HepG2 (cell line): ENCODE results near the gene ALS2. TPM values are rescaled to one million over a fixed set of nuclear protein-coding genes. Genes with fewer than 3 reads are reported as not detected.

Experiments used
- ATAC-seq: fragments of 200-7000 bp; cut with Tn5 transposase; 3 replicates; pipeline ENCODE4 v1.9.1; 2020; ENCODE audit warnings: mild to moderate bottlenecking, moderate library complexity
- BruUV-seq: library from RNA; stranded (reverse); fragments of 400-500 nt; replicated peaks from 2 replicates; lab custom pipeline; 2021; lab: Mats Ljungman, UMichigan
- CTCF ChIA-PET: fragments of 300-600 bp; formaldehyde crosslinking; extraction: SDS; loops from one replicate; lab custom pipeline; 2021; ENCODE audit warnings: low total read pairs, inconsistent platforms, low intra/inter-chr PET ratio; lab: Yijun Ruan, JAX
- POLR2A ChIA-PET: fragments of 350-600 bp; sonication (Branson Sonifier 250); formaldehyde crosslinking; loops from one replicate; lab custom pipeline; 2020; ENCODE audit warnings: antibody characterized with exemption, inconsistent platforms; lab: Yijun Ruan, JAX
- DNase-seq: peaks from one replicate; pipeline ENCODE4 v3.0.0-alpha.2; 2015; ENCODE audit warnings: low spot score
- FAIRE-seq: peaks from 3 replicates; lab custom pipeline; 2011; peaks lifted over from hg19 to GRCh38; lab: Jason Lieb, UNC
- H2AFZ ChIP-seq: one replicate; pipeline ENCODE4 v1.6.1; 2011; ENCODE audit warnings: low read length, inconsistent platforms
- H3K27ac ChIP-seq: fragments of 300-600 bp; 3 replicates; pipeline ENCODE4 v1.8.0; 2011; ENCODE audit warnings: mixed run types, mild to moderate bottlenecking, mixed read lengths, low read length, inconsistent platforms; ENCODE audit not compliant: insufficient read depth; ENCODE audit errors: extremely low read length
- H3K27me3 ChIP-seq, 2 experiments: fragments of 200-600 bp in 1 of 2; 2 replicates in 1 of 2; 3 replicates in 1 of 2; pipeline versions ENCODE4 v1.6.0 to v1.8.0; 2011; ENCODE audit warnings: low read length in 2 of 2, mild to moderate bottlenecking in 2 of 2, moderate library complexity in 2 of 2, inconsistent platforms in 1 of 2; ENCODE audit not compliant: insufficient read depth in 2 of 2, control insufficient read depth in 1 of 2
- H3K36me3 ChIP-seq, 2 experiments: fragments of 200-600 bp in 1 of 2; replicated peaks in 1 of 2; 2 replicates in 1 of 2; 3 replicates in 1 of 2; pipeline versions ENCODE4 v1.5.1 to v1.8.0; 2011; ENCODE audit warnings: low read length in 2 of 2, inconsistent platforms in 1 of 2; ENCODE audit not compliant: insufficient read depth in 2 of 2, control insufficient read depth in 1 of 2
- H3K4me1 ChIP-seq: 2 replicates; pipeline ENCODE4 v1.5.1; 2012; ENCODE audit warnings: low read length, inconsistent platforms; ENCODE audit not compliant: insufficient read depth
- H3K4me2 ChIP-seq: 2 replicates; pipeline ENCODE4 v1.6.0; 2011; ENCODE audit warnings: low read depth, low read length, inconsistent platforms
- H3K4me3 ChIP-seq, 3 experiments: fragments of 200-600 bp in 1 of 3; sonication (generic), shearing (Covaris generic) in 1 of 3; replicated peaks in 1 of 3; 2 replicates each; pipeline ENCODE4 v1.5.1; 2011 to 2016; ENCODE audit warnings: low read length in 3 of 3, inconsistent platforms in 2 of 3, low read depth in 2 of 3, mild to moderate bottlenecking in 2 of 3, control low read depth in 1 of 3, mixed read lengths in 1 of 3; ENCODE audit not compliant: insufficient read depth in 1 of 3
- H3K79me2 ChIP-seq: one replicate; pipeline ENCODE4 v1.6.1; 2011; ENCODE audit warnings: low read length, inconsistent platforms; ENCODE audit not compliant: insufficient read depth
- H3K9ac ChIP-seq: 2 replicates; pipeline ENCODE4 v1.6.0; 2011; ENCODE audit warnings: mild to moderate bottlenecking, low read depth, low read length, inconsistent platforms; ENCODE audit not compliant: insufficient read depth
- H3K9me3 ChIP-seq: 2 replicates; pipeline ENCODE4 v1.5.1; 2012; ENCODE audit warnings: mild to moderate bottlenecking, low read length
- H4K20me1 ChIP-seq: 2 replicates; pipeline ENCODE4 v1.6.0; 2011; ENCODE audit warnings: inconsistent platforms, mild to moderate bottlenecking, low read length, moderate library complexity; ENCODE audit not compliant: insufficient read depth
- CEBPB ChIP-seq: IDR thresholded peaks from 2 replicates; pipeline ENCODE4 v1.6.1; 2011; ENCODE audit warnings: low read depth, low read length, improper control_type of control experiment, borderline replicate concordance
- JUND ChIP-seq: sonication (generic); formaldehyde crosslinking; IDR thresholded peaks from 2 replicates; pipeline ENCODE4 v1.8.0; 2022; ENCODE audit warnings: mild to moderate bottlenecking, missing genetic modification reagents
- KLF13 ChIP-seq: sonication (generic); formaldehyde crosslinking; IDR thresholded peaks from 2 replicates; pipeline ENCODE4 v1.4.0; 2020; ENCODE audit warnings: mild to moderate bottlenecking, missing genetic modification reagents
- MTA3 ChIP-seq: sonication (generic); formaldehyde crosslinking; IDR thresholded peaks from 2 replicates; pipeline ENCODE4 v1.4.0; 2020; ENCODE audit warnings: missing genetic modification reagents
- MXI1 ChIP-seq: IDR thresholded peaks from 3 replicates; pipeline ENCODE4 v1.6.1; 2012; ENCODE audit warnings: low read depth, low read length, inconsistent platforms, borderline replicate concordance
- NFATC3 ChIP-seq: sonication (generic); formaldehyde crosslinking; IDR thresholded peaks from 2 replicates; pipeline ENCODE4 v1.5.1; 2020; ENCODE audit warnings: mild to moderate bottlenecking, missing genetic modification reagents
- SMAD9 ChIP-seq: sonication (generic); formaldehyde crosslinking; IDR thresholded peaks from 2 replicates; pipeline ENCODE4 v1.5.1; 2020; ENCODE audit warnings: mild to moderate bottlenecking, missing genetic modification reagents
- TRAFD1 ChIP-seq: sonication (generic); formaldehyde crosslinking; IDR thresholded peaks from 2 replicates; pipeline ENCODE4 v1.5.1; 2020; ENCODE audit warnings: missing genetic modification reagents, mild to moderate bottlenecking, borderline replicate concordance
- ZNF335 ChIP-seq: sonication (generic); formaldehyde crosslinking; IDR thresholded peaks from 2 replicates; pipeline ENCODE4 v1.4.0; 2020; ENCODE audit warnings: missing genetic modification reagents
- ZNF362 ChIP-seq: sonication (generic); formaldehyde crosslinking; IDR thresholded peaks from 2 replicates; pipeline ENCODE4 v1.4.0; 2020; ENCODE audit warnings: missing genetic modification reagents, mild to moderate bottlenecking, borderline replicate concordance
- ZNF407 ChIP-seq: sonication (generic); formaldehyde crosslinking; IDR thresholded peaks from one replicate; pipeline ENCODE4 v1.5.1; 2020; ENCODE audit warnings: mild to moderate bottlenecking, missing genetic modification reagents; ENCODE audit errors: not compliant biosample characterization
- ZNF556 ChIP-seq: sonication (generic); formaldehyde crosslinking; IDR thresholded peaks from 2 replicates; pipeline ENCODE4 v1.4.0; 2020; ENCODE audit warnings: mild to moderate bottlenecking, missing genetic modification reagents, borderline replicate concordance
- WGBS: methylation state at CpG from one replicate; pipeline ENCODE4 v1.1.6; 2017; ENCODE audit warnings: low lambda C conversion rate; 5-methylcytosine and 5-hydroxymethylcytosine counted together
- in situ Hi-C: cut with HindIII; loops from 2 replicates; pipeline ENCODE4 v1.10.0; 2017; ENCODE audit warnings: low pct_unique_long_range_greater_than_20kb; ENCODE audit not compliant: extremely low pct_ligation_motif_present
- intact Hi-C: fragments of 100-400 bp; cut with micrococcal nuclease; formaldehyde crosslinking; loops from one replicate; pipeline ENCODE4 v1.10.0; 2022; ENCODE audit not compliant: unreplicated experiment
- polyA plus RNA-seq, 8 experiments: library from polyadenylated mRNA; depleted of rRNA in 3 of 8; stranded (reverse) in 7 of 8; unstranded in 1 of 8; fragments of >200 nt; fragmentation: Illumina TruSeq in 4 of 8; extraction: Trizol in 4 of 8; gene quantifications; 2 replicates each; pipeline versions ENCODE4 v1.2.1 to v1.2.3, GENCODE V29; 2011 to 2016; ENCODE audit warnings: low read depth in 4 of 8, missing spikeins in 1 of 8, mixed read lengths in 1 of 8; ENCODE audit not compliant: insufficient read depth in 1 of 8
- total RNA-seq, 5 experiments: library from RNA; depleted of rRNA; stranded (reverse); fragments of >200 nt; fragmentation: Illumina TruSeq; extraction: Trizol; gene quantifications; 2 replicates each; pipeline ENCODE4 v1.2.3, GENCODE V29; 2016; ENCODE audit warnings: low read depth in 1 of 5

Gene ALS2
- total and polyA plus RNA-seq, 2 of the 13 experiments (the other 11 are each of a cell fraction or from before 2014, with no cell fraction given), result 12.7 to 19.3 TPM

GRCh38 chr2:201654616-201655384, 125.9 kb downstream of the ALS2 start:
- Histone ChIP-seq H2AFZ (no peak overlapping the region), H3K4me3 (no peak overlapping the region), H3K4me1 (no peaks in the 10 kb centered on the region), H3K36me3 (no peaks in the 10 kb centered on the region), H3K27ac (no peak overlapping the region), H3K4me2 (no peak overlapping the region), H3K9ac (no peak overlapping the region), H4K20me1 (no peaks in the 10 kb centered on the region), H3K27me3 (peaks cover 0 to 20% of the 10 kb centered on the region in 2 experiments; a peak in 3 of 5 replicates), H3K9me3 (no peaks in the 10 kb centered on the region), H3K79me2 (no peaks in the 10 kb centered on the region)
- ChIA-PET CTCF (no interaction called here), POLR2A (no interaction called here)
- BruUV-seq, result no TSS peak
- no peak for ATAC-seq
- FAIRE-seq, result no peak
- in situ Hi-C loops (no loop called here), intact Hi-C loops (no loop called here)
- no peak for DNase-seq
- WGBS, result 59% methylated on average over 5 of the region's 5 CpGs
- TF ChIP-seq SMAD9 (CRISPR knock-in tag) (no peak), NFATC3 (CRISPR knock-in tag) (no peak), CEBPB (no peak), ZNF335 (CRISPR knock-in tag) (no peak), JUND (CRISPR knock-in tag) (no peak), ZNF556 (no peak), ZNF407 (no peak), MTA3 (CRISPR knock-in tag) (no peak), TRAFD1 (CRISPR knock-in tag) (no peak), ZNF362 (no peak), MXI1 (no peak), KLF13 (CRISPR knock-in tag) (no peak)
